T follicular helper cell (primary cell): Measurements from ENCODE around the gene ABCB10.

Experiments used
- DNase-seq: peaks from one replicate; pipeline ENCODE4 v3.0.0-alpha.2; 2020; ENCODE audit warnings: low read depth

ABCB10 gene

DNA sequence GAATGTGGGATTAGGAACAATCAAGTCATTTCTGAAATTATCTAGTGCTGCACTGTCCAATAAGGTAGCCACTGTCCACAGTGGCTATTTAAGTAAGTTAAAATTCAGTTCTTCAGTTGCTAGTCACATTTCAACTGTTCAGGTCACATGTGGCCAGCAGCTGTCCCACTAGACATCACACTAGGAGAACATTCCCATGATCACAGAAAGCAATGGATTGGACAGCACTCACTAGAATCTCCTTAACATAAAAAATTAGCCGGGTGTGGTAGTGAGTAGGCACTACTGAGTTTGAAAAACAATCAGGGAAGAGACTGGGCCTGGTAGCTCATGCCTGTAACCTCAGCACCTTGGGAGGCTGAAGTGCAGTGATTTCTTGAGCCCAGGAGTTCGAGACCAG lies 84.0 kb downstream of the ABCB10 start:
- no peak for DNase-seq

DNA sequence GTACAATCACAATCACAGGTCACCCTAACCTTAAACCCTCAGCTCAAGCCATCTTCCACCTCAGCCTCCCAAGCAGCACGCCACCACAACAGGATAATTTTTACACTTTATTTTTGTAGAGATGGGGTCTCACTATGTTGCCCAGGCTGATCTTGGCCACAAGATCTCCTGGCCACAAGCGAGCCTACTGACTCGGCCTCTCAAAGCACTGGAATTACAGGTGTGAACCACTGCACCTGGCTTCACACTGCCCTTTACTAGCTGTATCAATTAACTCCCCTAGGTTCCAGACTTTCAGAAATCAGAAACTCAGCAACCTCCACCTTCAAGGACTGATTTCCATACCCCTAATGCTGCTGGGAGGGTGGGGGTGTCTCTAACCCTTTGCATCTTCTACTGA lies 87.3 kb downstream of the ABCB10 start:
- no peak for DNase-seq

DNA sequence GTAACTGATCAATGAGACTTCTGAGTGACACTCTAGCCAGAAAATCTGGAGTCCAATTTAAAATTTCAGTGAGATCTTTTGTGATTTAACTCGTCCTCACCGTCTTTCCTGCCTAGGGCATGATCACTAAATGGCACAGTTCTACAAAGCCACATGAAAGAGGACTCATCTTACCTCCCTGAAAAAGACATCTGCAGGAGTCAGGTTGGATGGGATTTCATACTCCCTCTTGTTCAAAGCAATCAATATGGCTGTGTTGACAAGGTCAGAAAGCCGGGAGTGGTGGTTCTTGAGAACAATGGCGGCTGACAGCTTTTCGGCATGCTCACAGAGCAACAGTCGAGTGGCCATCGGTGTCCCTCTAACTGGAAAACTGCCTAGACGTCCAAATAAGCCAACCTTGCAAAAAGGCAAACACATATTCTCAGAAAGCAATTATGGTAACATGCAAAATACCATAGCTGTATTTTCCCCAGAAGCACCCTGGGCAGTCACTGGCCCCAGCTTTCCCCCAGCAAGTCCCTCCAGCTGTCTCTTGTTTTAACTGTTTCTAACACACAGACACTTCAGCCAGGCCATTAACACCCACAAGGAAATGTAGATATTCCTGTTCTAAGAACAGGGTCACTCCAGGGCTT lies 88.0 kb downstream of the ABCB10 start:
- DNase-seq: no peak

DNA sequence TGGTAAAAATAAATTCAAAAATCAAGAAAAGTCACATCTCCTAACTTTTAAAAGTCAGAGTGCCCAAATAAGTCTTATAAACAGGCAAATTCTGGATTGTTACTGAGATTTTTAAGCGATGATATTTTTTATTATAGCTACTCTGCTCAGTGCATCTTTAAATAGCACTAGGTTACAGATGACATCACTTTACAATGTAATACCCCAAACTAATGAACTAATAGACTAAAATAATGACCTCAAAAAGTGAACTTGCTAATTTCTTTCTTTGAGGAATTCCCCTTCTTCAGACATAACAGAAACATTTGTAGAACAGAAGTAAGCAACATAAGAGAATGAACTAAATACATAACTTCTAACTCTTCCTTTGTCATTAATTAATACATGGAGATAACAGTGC lies 91.6 kb downstream of the ABCB10 start:
- no peak for DNase-seq
